H1 (cell line): Measurements from ENCODE around the gene BCAR3. TPM values are rescaled to one million over a fixed set of nuclear protein-coding genes. Genes with fewer than 3 reads are reported as not detected.

Source experiments
- CTCF ChIA-PET: fragments of 300-600 bp; sonication (Branson Sonifier 250); formaldehyde crosslinking; loops from one replicate; lab custom pipeline; 2021; ENCODE audit not compliant: partially characterized antibody; lab: Charles Lee
- POLR2A ChIA-PET: fragments of 300-600 bp; sonication (Branson Sonifier 250); formaldehyde crosslinking; loops from one replicate; lab custom pipeline; 2021; ENCODE audit warnings: inconsistent platforms; ENCODE audit not compliant: partially characterized antibody; lab: Charles Lee
- DNase-seq, 2 experiments: peaks; one replicate each; pipeline versions ENCODE4 v3.0.0 to v3.0.0-alpha.2; 2010 to 2022; ENCODE audit warnings: low spot score in 2 of 2, low read depth in 1 of 2, mixed read lengths in 1 of 2
- FAIRE-seq: peaks from 2 replicates; lab custom pipeline; 2011; peaks lifted over from hg19 to GRCh38; lab: Jason Lieb, UNC
- H2AFZ ChIP-seq: 2 replicates; pipeline ENCODE4 v1.8.1; 2012; ENCODE audit warnings: low read length, inconsistent platforms
- H2AK5ac ChIP-seq: 2 replicates; pipeline ENCODE4 v1.6.1; 2013; ENCODE audit warnings: low read depth, low read length
- H2BK120ac ChIP-seq: replicated peaks from 2 replicates; pipeline ENCODE3; 2013; ENCODE audit warnings: low read depth, low read length, inconsistent platforms
- H2BK12ac ChIP-seq: 2 replicates; pipeline ENCODE4 v1.6.1; 2013; ENCODE audit warnings: low read depth, low read length
- H2BK15ac ChIP-seq: 2 replicates; pipeline ENCODE4 v1.6.1; 2013; ENCODE audit warnings: low read length
- H2BK20ac ChIP-seq: 2 replicates; pipeline ENCODE4 v1.6.1; 2013; ENCODE audit warnings: low read length
- H2BK5ac ChIP-seq: 2 replicates; pipeline ENCODE4 v1.6.1; 2013; ENCODE audit warnings: low read depth, low read length
- H3K14ac ChIP-seq: 2 replicates; pipeline ENCODE4 v1.6.1; 2013; ENCODE audit warnings: inconsistent platforms; ENCODE audit not compliant: insufficient read length
- H3K18ac ChIP-seq: 2 replicates; pipeline ENCODE4 v1.6.1; 2013; ENCODE audit warnings: low read length; ENCODE audit errors: extremely low read depth
- H3K23ac ChIP-seq: 2 replicates; pipeline ENCODE4 v1.6.1; 2013; ENCODE audit warnings: inconsistent platforms; ENCODE audit not compliant: insufficient read length
- H3K23me2 ChIP-seq: 2 replicates; pipeline ENCODE4 v1.6.1; 2013; ENCODE audit warnings: low read depth, low read length
- H3K27ac ChIP-seq: 2 replicates; pipeline ENCODE4 v1.6.1; 2011; ENCODE audit warnings: low read depth, low read length, inconsistent platforms
- H3K27me3 ChIP-seq, 4 experiments: replicated peaks in 1 of 4; 1 replicate in 1 of 4; 2 replicates in 3 of 4; pipeline versions ENCODE4 v1.6.1 to v1.8.1; 2011 to 2013; ENCODE audit warnings: low read length in 3 of 4, mild to moderate bottlenecking in 3 of 4, inconsistent platforms in 2 of 4, mixed read lengths in 2 of 4, moderate library complexity in 1 of 4; ENCODE audit not compliant: control insufficient read depth in 3 of 4, insufficient read depth in 3 of 4; ENCODE audit errors: extremely low read depth in 1 of 4
- H3K36me3 ChIP-seq, 4 experiments: 2 replicates each; pipeline versions ENCODE4 v1.6.1 to v1.8.1; 2011 to 2013; ENCODE audit warnings: mild to moderate bottlenecking in 4 of 4, low read length in 3 of 4, moderate library complexity in 2 of 4, control low read depth in 1 of 4, inconsistent platforms in 1 of 4; ENCODE audit not compliant: insufficient read depth in 4 of 4, control insufficient read depth in 2 of 4
- H3K4ac ChIP-seq: replicated peaks from 2 replicates; pipeline ENCODE3; 2013; ENCODE audit warnings: low read length, low read depth, mixed read lengths, inconsistent platforms; ENCODE audit not compliant: insufficient read length
- H3K4me1 ChIP-seq, 4 experiments: replicated peaks in 1 of 4; 1 replicate in 1 of 4; 2 replicates in 3 of 4; pipeline versions ENCODE4 v1.6.1 to v1.8.1; 2011 to 2013; ENCODE audit warnings: low read length in 3 of 4, inconsistent platforms in 2 of 4, mixed read lengths in 1 of 4; ENCODE audit not compliant: insufficient read depth in 4 of 4, control insufficient read depth in 3 of 4
- H3K4me2 ChIP-seq, 2 experiments: 2 replicates each; pipeline versions ENCODE4 v1.6.1 to v1.8.1; 2011 to 2013; ENCODE audit warnings: low read depth in 2 of 2, low read length in 2 of 2, control low read depth in 1 of 2, inconsistent platforms in 1 of 2, mild to moderate bottlenecking in 1 of 2; ENCODE audit not compliant: insufficient read depth in 1 of 2
- H3K4me3 ChIP-seq, 4 experiments: fragments of 200-600, 300-600 bp in 1 of 4; sonication (generic), shearing (Covaris generic), sonication (Bioruptor Twin) in 1 of 4; 2 replicates each; pipeline versions ENCODE4 v1.5.1 to v1.8.1; 2011 to 2016; ENCODE audit warnings: low read length in 4 of 4, low read depth in 3 of 4, control low read depth in 2 of 4, inconsistent platforms in 2 of 4, mild to moderate bottlenecking in 2 of 4, mixed read lengths in 1 of 4, moderate library complexity in 1 of 4; ENCODE audit not compliant: insufficient read depth in 2 of 4; ENCODE audit errors: extremely low read depth in 1 of 4
- H3K56ac ChIP-seq: replicated peaks from 2 replicates; pipeline ENCODE3; 2013; ENCODE audit warnings: low read depth, mild to moderate bottlenecking, mixed read lengths, low read length, inconsistent platforms; ENCODE audit not compliant: insufficient read length
- H3K79me1 ChIP-seq: 2 replicates; pipeline ENCODE4 v1.6.1; 2013; ENCODE audit warnings: low read depth, low read length, control low read depth
- H3K79me2 ChIP-seq, 2 experiments: 2 replicates each; pipeline versions ENCODE4 v1.6.1 to v1.8.1; 2012 to 2013; ENCODE audit warnings: low read length in 2 of 2, mild to moderate bottlenecking in 2 of 2, inconsistent platforms in 1 of 2; ENCODE audit not compliant: insufficient read depth in 2 of 2, control insufficient read depth in 1 of 2
- H3K9ac ChIP-seq, 4 experiments: replicated peaks in 1 of 4; 1 replicate in 1 of 4; 2 replicates in 3 of 4; pipeline versions ENCODE4 v1.6.1 to v1.8.1; 2011 to 2013; ENCODE audit warnings: low read depth in 3 of 4, low read length in 3 of 4, control low read depth in 2 of 4, mild to moderate bottlenecking in 2 of 4, moderate library complexity in 2 of 4, inconsistent platforms in 1 of 4; ENCODE audit errors: extremely low read depth in 1 of 4
- H3K9me3 ChIP-seq, 2 experiments: 2 replicates each; pipeline versions ENCODE4 v1.6.1 to v1.8.1; 2012 to 2013; ENCODE audit warnings: mild to moderate bottlenecking in 2 of 2, moderate library complexity in 2 of 2, control low read depth in 1 of 2, inconsistent platforms in 1 of 2, low read depth in 1 of 2, low read length in 1 of 2, mixed read lengths in 1 of 2; ENCODE audit not compliant: insufficient read depth in 2 of 2
- H4K20me1 ChIP-seq, 2 experiments: replicated peaks in 1 of 2; 2 replicates each; pipeline versions ENCODE3 to v1.8.1; 2011 to 2013; ENCODE audit warnings: inconsistent platforms in 2 of 2, low read length in 2 of 2, mild to moderate bottlenecking in 1 of 2; ENCODE audit not compliant: insufficient read depth in 2 of 2, control insufficient read depth in 1 of 2
- H4K5ac ChIP-seq: 2 replicates; pipeline ENCODE4 v1.6.1; 2013; ENCODE audit warnings: low read length, low read depth, mixed read lengths, inconsistent platforms; ENCODE audit not compliant: insufficient read length
- H4K8ac ChIP-seq: 2 replicates; pipeline ENCODE4 v1.8.0; 2013; ENCODE audit warnings: mild to moderate bottlenecking, moderate library complexity, low read length, inconsistent platforms; ENCODE audit not compliant: insufficient read depth; ENCODE audit errors: extremely low read depth
- H4K91ac ChIP-seq: replicated peaks from 2 replicates; pipeline ENCODE3; 2013; ENCODE audit warnings: low read length, mixed read lengths, inconsistent platforms; ENCODE audit not compliant: insufficient read length
- GTF2F1 ChIP-seq: IDR thresholded peaks from 2 replicates; pipeline ENCODE4 v1.6.1; 2012; ENCODE audit warnings: low read depth, low read length, improper control_type of control experiment, borderline replicate concordance
- HDAC2 ChIP-seq, 2 experiments: fragments of 300-600 bp in 1 of 2; sonication (generic) in 1 of 2; IDR thresholded peaks; 2 replicates each; pipeline ENCODE4 v1.6.1; 2011 to 2012; ENCODE audit warnings: low read depth in 2 of 2, low read length in 2 of 2, mild to moderate bottlenecking in 2 of 2, moderate library complexity in 2 of 2, borderline replicate concordance in 1 of 2, inconsistent platforms in 1 of 2
- JUND ChIP-seq: IDR thresholded peaks from 2 replicates; pipeline ENCODE4 v1.6.1; 2011; ENCODE audit warnings: mild to moderate bottlenecking, improper control_type of control experiment, low read length
- MAFK ChIP-seq: IDR thresholded peaks from 2 replicates; pipeline ENCODE4 v1.6.1; 2012; ENCODE audit warnings: low read depth, mild to moderate bottlenecking, improper control_type of control experiment, low read length
- NANOG ChIP-seq: IDR thresholded peaks from 2 replicates; pipeline ENCODE4 v1.6.1; 2011; ENCODE audit warnings: low read length, low read depth, mild to moderate bottlenecking, inconsistent platforms; ENCODE audit not compliant: insufficient read depth, poor library complexity, severe bottlenecking
- POU5F1 ChIP-seq: IDR thresholded peaks from 2 replicates; pipeline ENCODE4 v1.6.1; 2011; ENCODE audit warnings: low read depth, mild to moderate bottlenecking, low read length, moderate library complexity
- RAD21 ChIP-seq, 2 experiments: IDR thresholded peaks in 1 of 2; conservative IDR thresholded peaks in 1 of 2; 2 replicates each; pipeline ENCODE4 v1.6.1; 2011; ENCODE audit warnings: low read depth in 2 of 2, low read length in 2 of 2, improper control_type of control experiment in 1 of 2, inconsistent platforms in 1 of 2, mild to moderate bottlenecking in 1 of 2, moderate library complexity in 1 of 2
- WGBS, 2 experiments: shearing (Covaris generic) in 1 of 2; methylation state at CpG; one replicate each; pipeline versions ENCODE4 v1.1.6 to v1.1.7; 2013 to 2015; ENCODE audit warnings: low lambda C conversion rate in 2 of 2, mixed read lengths in 2 of 2, inconsistent platforms in 1 of 2, low coverage in 1 of 2, missing lambda C conversion rate in 1 of 2; ENCODE audit not compliant: insufficient replicate concordance in 2 of 2, insufficient coverage in 1 of 2, insufficient read length in 1 of 2; ENCODE audit errors: extremely low coverage in 1 of 2, missing lambda C conversion rate in 1 of 2; 5-methylcytosine and 5-hydroxymethylcytosine counted together
- polyA plus RNA-seq, 7 experiments: library from polyadenylated mRNA; depleted of rRNA in 3 of 7; stranded (reverse) in 5 of 7; unstranded in 2 of 7; fragments of >200 nt in 5 of 7; fragments of 200-250 nt in 2 of 7; gene quantifications; 1 replicate in 5 of 7; 2 replicates in 1 of 7; 4 replicates in 1 of 7; pipeline versions ENCODE4 v1.2.1 to v1.2.3, GENCODE V29; 2011 to 2013; ENCODE audit warnings: missing spikeins in 2 of 7, mixed read lengths in 2 of 7
- total RNA-seq: library from RNA; stranded (reverse); fragmentation: NEBNext Ultra II Directional; extraction: Animal tissue kit (Norgen Biotek cat#: 25700); gene quantifications from 2 replicates; pipeline ENCODE4 v1.2.1, GENCODE V29; 2021

BCAR3 gene
- total and polyA plus RNA-seq, 2 of the 8 experiments (the other 6 are each of a cell fraction or from before 2014, with no cell fraction given) = 5.6 to 9.2 TPM

GRCh38 chr1:93598861-93599439 is 82.7 kb downstream of the BCAR3 start:
- FAIRE-seq (no peak), DNase-seq (no peak)
- no peaks in the 10 kb centered on the region for H3K9me3 ChIP-seq
- no peak overlapping the region for H2BK15ac ChIP-seq
- H3K14ac ChIP-seq = no peak overlapping the region
- no peaks in the 10 kb centered on the region for H3K27me3 ChIP-seq
- WGBS, 2 experiments = 89% methylated on average over 7 of the region's 7 CpGs; no CpG with 5 or more reads in 1 of the 2 experiments
- H3K36me3 ChIP-seq = no peaks in the 10 kb centered on the region
- no peak overlapping the region for H2BK12ac ChIP-seq
- H2BK120ac ChIP-seq = no peak overlapping the region
- no peak overlapping the region for H3K56ac ChIP-seq
- no peak overlapping the region for H3K27ac ChIP-seq
- H3K23ac ChIP-seq = no peak overlapping the region
- no peak overlapping the region for H2AFZ ChIP-seq
- peaks cover 2 to 14% (median 10%) of the 10 kb centered on the region in 4 experiments; a peak in 6 of 7 replicates for H3K4me1 ChIP-seq
- CTCF ChIA-PET = interaction anchor here (0.7 to 1.6 kb wide), 7 partner anchors 14 to 294 kb away, joined by 3 to 6 read pairs (median 3); no protein-coding TSS in a partner anchor
- H4K8ac ChIP-seq = no peak overlapping the region; the same call in 1 of the 2 replicates
- no peak overlapping the region for H3K4ac ChIP-seq
- H3K79me2 ChIP-seq = no peaks in the 10 kb centered on the region; a peak in 1 of 4 replicates
- no peak overlapping the region for H2AK5ac ChIP-seq
- POLR2A ChIA-PET = interaction anchor here (0.8 kb wide), 2 partner anchors 12 to 19 kb away, joined by 3 to 5 read pairs; no protein-coding TSS in a partner anchor
- H2BK5ac ChIP-seq = no peak overlapping the region
- H4K5ac ChIP-seq = no peak overlapping the region
- peaks cover 0 to 2% of the 10 kb centered on the region in 2 experiments for H4K20me1 ChIP-seq
- H3K23me2 ChIP-seq = no peaks in the 10 kb centered on the region
- no peak overlapping the region for H3K18ac ChIP-seq
- H3K4me3 ChIP-seq = no peak overlapping the region
- H3K79me1 ChIP-seq = peaks cover 3% of the 10 kb centered on the region; the same call in 1 of the 2 replicates
- no peak overlapping the region for H3K9ac ChIP-seq
- H4K91ac ChIP-seq = no peak overlapping the region
- H2BK20ac ChIP-seq = no peak overlapping the region
- no peak overlapping the region for H3K4me2 ChIP-seq
- no peak for TF ChIP-seq RAD21 (IDR thresholded peaks at IDR 0.05 in 1 of 2, conservative IDR thresholded peaks at IDR 0.05 in 1 of 2; ENCODE audit: low read depth in 2 of 2, low read length in 2 of 2)
- no peak for TF ChIP-seq GTF2F1
- no peak for TF ChIP-seq HDAC2 (IDR thresholded peaks at IDR 0.05; ENCODE audit: borderline replicate concordance in 1 of 2, low read depth in 2 of 2, low read length in 2 of 2)
- no peak for TF ChIP-seq NANOG
- TF ChIP-seq POU5F1 = no peak
- TF ChIP-seq MAFK = no peak
- TF ChIP-seq JUND = no peak
